ENCODE data around the gene PLAAT5. TPM values are rescaled to one million over a fixed set of nuclear protein-coding genes. Genes with fewer than 3 reads are reported as not detected.
"Not testable (repeated sequence)": the region's sequence is repeated elsewhere in the genome, so short reads cannot be mapped to it uniquely, and the experiment has no call there.

Gene PLAAT5
- polyA plus RNA-seq, 3 donors: 0.64 to 0.73 (median 0.70) TPM

GRCh38 chr11:63493127-63493526 lies 2.2 kb upstream of the PLAAT5 start:
- DNase-seq (ENCODE audit: extremely low read depth in 1 of 11, low read depth in 9 of 11, low spot score in 4 of 11): no peak

GRCh38 chr11:63492441-63492840 lies 1.5 kb upstream of the PLAAT5 start:
- no peak for DNase-seq (ENCODE audit: extremely low read depth in 1 of 11, low read depth in 9 of 11, low spot score in 4 of 11)

- no peak for DNase-seq (ENCODE audit: extremely low read depth in 1 of 11, low read depth in 9 of 11, low spot score in 4 of 11)
Observed at GRCh38 chr11:63491636-63492372, 837 bp upstream of the PLAAT5 start.

GRCh38 chr11:63491240-63491587 lies 247 bp upstream of the PLAAT5 start:
- DNase-seq (ENCODE audit: extremely low read depth in 1 of 11, low read depth in 9 of 11, low spot score in 4 of 11): no peak

GRCh38 chr11:63489879-63490278 lies 1.1 kb downstream of the PLAAT5 start:
- no peak for DNase-seq (ENCODE audit: extremely low read depth in 1 of 11, low read depth in 9 of 11, low spot score in 4 of 11)

GRCh38 chr11:63488789-63489188 lies 2.2 kb downstream of the PLAAT5 start:
- DNase-seq (ENCODE audit: extremely low read depth in 1 of 11, low read depth in 9 of 11, low spot score in 4 of 11): no peak

GRCh38 chr11:63485777-63486176 lies 5.2 kb downstream of the PLAAT5 start:
- DNase-seq (ENCODE audit: extremely low read depth in 1 of 11, low read depth in 9 of 11, low spot score in 4 of 11): no peak

- DNase-seq (ENCODE audit: extremely low read depth in 1 of 11, low read depth in 9 of 11, low spot score in 4 of 11): no peak
Observed at GRCh38 chr11:63480039-63480438, 10.9 kb downstream of the PLAAT5 start.

- DNase-seq (ENCODE audit: extremely low read depth in 1 of 11, low read depth in 9 of 11, low spot score in 4 of 11): peak in 10 of 11 donors; percentile 40 to 70 (median 46)
Observed at GRCh38 chr11:63478896-63479295, 12.1 kb downstream of the PLAAT5 start.

- DNase-seq (ENCODE audit: extremely low read depth in 1 of 11, low read depth in 9 of 11, low spot score in 4 of 11): no peak
Observed at GRCh38 chr11:63476618-63477017, 14.3 kb downstream of the PLAAT5 start.

- no peak for DNase-seq (ENCODE audit: extremely low read depth in 1 of 11, low read depth in 9 of 11, low spot score in 4 of 11)
Observed at GRCh38 chr11:63472372-63472771, 18.6 kb downstream of the PLAAT5 start.

GRCh38 chr11:63470311-63470710 lies 20.7 kb downstream of the PLAAT5 start:
- DNase-seq (ENCODE audit: extremely low read depth in 1 of 11, low read depth in 9 of 11, low spot score in 4 of 11): no peak

GRCh38 chr11:63462137-63462536 lies 28.8 kb downstream of the PLAAT5 start:
- DNase-seq (ENCODE audit: extremely low read depth in 1 of 11, low read depth in 9 of 11, low spot score in 4 of 11): no peak

GRCh38 chr11:63459586-63459985 lies 31.4 kb downstream of the PLAAT5 start:
- no peak for DNase-seq (ENCODE audit: extremely low read depth in 1 of 11, low read depth in 9 of 11, low spot score in 4 of 11)

- DNase-seq (ENCODE audit: extremely low read depth in 1 of 11, low read depth in 9 of 11, low spot score in 4 of 11): no peak
Observed at GRCh38 chr11:63448646-63449045, 42.3 kb downstream of the PLAAT5 start.

- DNase-seq (ENCODE audit: extremely low read depth in 1 of 11, low read depth in 9 of 11, low spot score in 4 of 11): no peak
Observed at GRCh38 chr11:63445720-63446119, 45.2 kb downstream of the PLAAT5 start.

GRCh38 chr11:63445118-63445517 lies 45.8 kb downstream of the PLAAT5 start:
- no peak for DNase-seq (ENCODE audit: extremely low read depth in 1 of 11, low read depth in 9 of 11, low spot score in 4 of 11)

- no peak for DNase-seq (ENCODE audit: extremely low read depth in 1 of 11, low read depth in 9 of 11, low spot score in 4 of 11)
Observed at GRCh38 chr11:63444160-63444559, 46.8 kb downstream of the PLAAT5 start.

- no peak for DNase-seq (ENCODE audit: extremely low read depth in 1 of 11, low read depth in 9 of 11, low spot score in 4 of 11)
Observed at GRCh38 chr11:63443714-63444113, 47.3 kb downstream of the PLAAT5 start.

GRCh38 chr11:63435831-63436230 lies 55.1 kb downstream of the PLAAT5 start:
- not testable (repeated sequence) for DNase-seq (ENCODE audit: extremely low read depth in 1 of 11, low read depth in 9 of 11, low spot score in 4 of 11)

GRCh38 chr11:63435351-63435750 lies 55.6 kb downstream of the PLAAT5 start:
- not testable (repeated sequence) for DNase-seq (ENCODE audit: extremely low read depth in 1 of 11, low read depth in 9 of 11, low spot score in 4 of 11)

Data from renal cortex interstitium (tissue), 11 donors.